ENCODE data around the gene ZNRF2. TPM values are rescaled to one million over a fixed set of nuclear protein-coding genes. Genes with fewer than 3 reads are reported as not detected.

ZNRF2 gene
- total and polyA plus RNA-seq, 2 donors from 2014 or later, result 16.2 to 32.2 TPM

- FAIRE-seq (no peak), DNase-seq (no peak)
- H3K27me3 ChIP-seq (ENCODE audit: control insufficient read depth, insufficient read depth, low read length), result no peaks in the 10 kb centered on the region
- TF ChIP-seq CTCF (IDR thresholded peaks at IDR 0.05; ENCODE audit: borderline replicate concordance, extremely low read depth, insufficient read depth), result no peak
- no peaks in the 10 kb centered on the region for H3K9me3 ChIP-seq (ENCODE audit: control insufficient read depth in 2 of 3, insufficient read depth in 1 of 3, low read length in 3 of 3)
- no peaks in the 10 kb centered on the region for H3K36me3 ChIP-seq (ENCODE audit: control insufficient read depth in 2 of 3, insufficient read depth in 3 of 3, low read length in 3 of 3)
- H3K4me3 ChIP-seq (ENCODE audit: low read length in 3 of 3), result no peak overlapping the region
- no peak overlapping the region for H3K27ac ChIP-seq (ENCODE audit: low read depth in 2 of 2, low read length in 2 of 2)
- H3K9ac ChIP-seq (ENCODE audit: low read length in 3 of 3), result no peak overlapping the region
- H3K4me1 ChIP-seq (ENCODE audit: control insufficient read depth in 2 of 3, insufficient read depth in 2 of 3, low read depth in 1 of 3, low read length in 3 of 3), result no peaks in the 10 kb centered on the region
- intact Hi-C loops (cut with DNase I), result no loop called here
Measured at GRCh38 chr7:30310674-30311362, 26.4 kb downstream of the ZNRF2 start.

- Histone ChIP-seq H3K4me3 (ENCODE audit: low read length in 3 of 3) (no peak overlapping the region), H3K9ac (ENCODE audit: low read length in 3 of 3) (no peak overlapping the region), H3K36me3 (ENCODE audit: control insufficient read depth in 2 of 3, insufficient read depth in 3 of 3, low read length in 3 of 3) (no peaks in the 10 kb centered on the region), H3K9me3 (ENCODE audit: control insufficient read depth in 2 of 3, insufficient read depth in 1 of 3, low read length in 3 of 3) (no peaks in the 10 kb centered on the region), H3K27ac (ENCODE audit: low read depth in 2 of 2, low read length in 2 of 2) (no peak overlapping the region), H3K4me1 (ENCODE audit: control insufficient read depth in 2 of 3, insufficient read depth in 2 of 3, low read depth in 1 of 3, low read length in 3 of 3) (no peaks in the 10 kb centered on the region), H3K27me3 (ENCODE audit: control insufficient read depth, insufficient read depth, low read length) (no peaks in the 10 kb centered on the region)
- TF ChIP-seq CTCF (IDR thresholded peaks at IDR 0.05; ENCODE audit: borderline replicate concordance, extremely low read depth, insufficient read depth), result no peak
- no peak for FAIRE-seq
- intact Hi-C loops (cut with DNase I), result no loop called here
- DNase-seq, result peak in 1 of 5 donors; percentile 17
Measured at GRCh38 chr7:30312178-30312577, 27.8 kb downstream of the ZNRF2 start.

- TF ChIP-seq CTCF (IDR thresholded peaks at IDR 0.05; ENCODE audit: borderline replicate concordance, extremely low read depth, insufficient read depth), result no peak
Measured at GRCh38 chr7:30313348-30313747, 29.0 kb downstream of the ZNRF2 start.

GRCh38 chr7:30313793-30314192 lies 29.4 kb downstream of the ZNRF2 start:
- Histone ChIP-seq H3K27me3 (ENCODE audit: control insufficient read depth, insufficient read depth, low read length) (no peaks in the 10 kb centered on the region), H3K9me3 (ENCODE audit: control insufficient read depth in 2 of 3, insufficient read depth in 1 of 3, low read length in 3 of 3) (no peaks in the 10 kb centered on the region), H3K9ac (ENCODE audit: low read length in 3 of 3) (no peak overlapping the region), H3K4me3 (ENCODE audit: low read length in 3 of 3) (no peak overlapping the region), H3K27ac (ENCODE audit: low read depth in 2 of 2, low read length in 2 of 2) (no peak overlapping the region), H3K4me1 (ENCODE audit: control insufficient read depth in 2 of 3, insufficient read depth in 2 of 3, low read depth in 1 of 3, low read length in 3 of 3) (no peaks in the 10 kb centered on the region), H3K36me3 (ENCODE audit: control insufficient read depth in 2 of 3, insufficient read depth in 3 of 3, low read length in 3 of 3) (no peaks in the 10 kb centered on the region)
- no peak for TF ChIP-seq CTCF (IDR thresholded peaks at IDR 0.05; ENCODE audit: borderline replicate concordance, extremely low read depth, insufficient read depth)
- intact Hi-C loops (cut with DNase I), result no loop called here
- FAIRE-seq (no peak), DNase-seq (no peak)

More at GRCh38 chr7:30313348-30313747, 29.0 kb downstream of the ZNRF2 start:
- H3K27me3 ChIP-seq (ENCODE audit: control insufficient read depth, insufficient read depth, low read length), result no peaks in the 10 kb centered on the region
- H3K36me3 ChIP-seq (ENCODE audit: control insufficient read depth in 2 of 3, insufficient read depth in 3 of 3, low read length in 3 of 3), result no peaks in the 10 kb centered on the region
- no peak for FAIRE-seq
- no peak overlapping the region for H3K27ac ChIP-seq (ENCODE audit: low read depth in 2 of 2, low read length in 2 of 2)
- H3K4me3 ChIP-seq (ENCODE audit: low read length in 3 of 3), result no peak overlapping the region
- H3K9ac ChIP-seq (ENCODE audit: low read length in 3 of 3), result no peak overlapping the region
- H3K4me1 ChIP-seq (ENCODE audit: control insufficient read depth in 2 of 3, insufficient read depth in 2 of 3, low read depth in 1 of 3, low read length in 3 of 3), result no peaks in the 10 kb centered on the region
- no peak for DNase-seq
- no peaks in the 10 kb centered on the region for H3K9me3 ChIP-seq (ENCODE audit: control insufficient read depth in 2 of 3, insufficient read depth in 1 of 3, low read length in 3 of 3)
- intact Hi-C loops (cut with DNase I), result no loop called here

Measured in kidney (tissue), 14 donors.